ENCODE measurements around the gene C20orf96.
"Not testable (repeated sequence)": the region's sequence is repeated elsewhere in the genome, so short reads cannot be mapped to it uniquely, and the experiment has no call there.

Gene C20orf96

GRCh38 chr20:290084-290831 is at the start of gene C20orf96:
TSS of gene C20orf96 (minus strand) at chr20:290750. CDS start at chr20:290610, 140 bp downstream.
- DNase-seq (ENCODE audit: low read depth): peak; percentile 88

- DNase-seq (ENCODE audit: low read depth): not testable (repeated sequence)
Observed at GRCh38 chr20:336040-336439, 45.5 kb upstream of the C20orf96 start.

GRCh38 chr20:334578-334977 is 44.0 kb upstream of the C20orf96 start:
- no peak for DNase-seq (ENCODE audit: low read depth)

- DNase-seq (ENCODE audit: low read depth): peak; percentile 73
Observed at GRCh38 chr20:330233-331149, 39.9 kb upstream of the C20orf96 start.

- no peak for DNase-seq (ENCODE audit: low read depth)
Observed at GRCh38 chr20:329851-330232, 39.3 kb upstream of the C20orf96 start.

GRCh38 chr20:328975-329695 is 38.6 kb upstream of the C20orf96 start:
- DNase-seq (ENCODE audit: low read depth): no peak

- no peak for DNase-seq (ENCODE audit: low read depth)
Observed at GRCh38 chr20:328027-328974, 37.8 kb upstream of the C20orf96 start.

GRCh38 chr20:327186-328026 is 36.9 kb upstream of the C20orf96 start:
- peak; percentile 91 for DNase-seq (ENCODE audit: low read depth)

- no peak for DNase-seq (ENCODE audit: low read depth)
Observed at GRCh38 chr20:326645-327185, 36.2 kb upstream of the C20orf96 start.

GRCh38 chr20:325889-326644 is 35.5 kb upstream of the C20orf96 start:
- DNase-seq (ENCODE audit: low read depth): peak; percentile 63

GRCh38 chr20:325045-325888 is 34.7 kb upstream of the C20orf96 start, which contains the start of gene SOX12:
TSS of gene SOX12 (plus strand) at chr20:325552. CDS start at chr20:325925, 373 bp downstream.
- DNase-seq (ENCODE audit: low read depth): peak; percentile 86

GRCh38 chr20:324177-325044 is 33.9 kb upstream of the C20orf96 start:
- DNase-seq (ENCODE audit: low read depth): peak; percentile 67

GRCh38 chr20:316316-317068 is 25.9 kb upstream of the C20orf96 start:
- DNase-seq (ENCODE audit: low read depth): peak; percentile 82

GRCh38 chr20:313948-314347 is 23.4 kb upstream of the C20orf96 start:
- peak; percentile 62 for DNase-seq (ENCODE audit: low read depth)

- DNase-seq (ENCODE audit: low read depth): no peak
Observed at GRCh38 chr20:313402-313801, 22.9 kb upstream of the C20orf96 start.

- DNase-seq (ENCODE audit: low read depth): no peak
Observed at GRCh38 chr20:312866-313265, 22.3 kb upstream of the C20orf96 start.

Measured in amniotic epithelial cell (primary cell).